OCI-LY3 (cell line): ENCODE data around the gene ORAI3.

Experiments
- H2AFZ ChIP-seq: fragments of 200-600, 300-600 bp; shearing (Covaris generic); 2 replicates; pipeline ENCODE4 v1.6.0; 2014; ENCODE audit warnings: antibody characterized with exemption, low read depth, low read length
- H3K27ac ChIP-seq: fragments of 200-600, 300-600 bp; sonication (generic); 2 replicates; pipeline ENCODE4 v1.5.1; 2014; ENCODE audit warnings: mild to moderate bottlenecking, low read length, moderate library complexity, mixed read lengths
- H3K27me3 ChIP-seq: fragments of 200-600, 300-600 bp; sonication (generic); 2 replicates; pipeline ENCODE4 v1.6.1; 2014; ENCODE audit warnings: low read depth, low read length, mixed read lengths
- H3K36me3 ChIP-seq: fragments of 200-600, 300-600 bp; sonication (generic); replicated peaks from 2 replicates; pipeline ENCODE3; 2014; ENCODE audit warnings: low read depth, low read length, mixed read lengths
- H3K4me1 ChIP-seq: fragments of 300-600, 200-600 bp; sonication (generic); 2 replicates; pipeline ENCODE4 v1.6.1; 2014; ENCODE audit warnings: low read length, mixed read lengths
- H3K4me2 ChIP-seq: fragments of 200-600, 300-600 bp; sonication (generic); 2 replicates; pipeline ENCODE4 v1.6.1; 2014; ENCODE audit warnings: low read length, mixed read lengths
- H3K4me3 ChIP-seq: fragments of 300-600, 200-600 bp; sonication (generic); 2 replicates; pipeline ENCODE4 v1.5.1; 2014; ENCODE audit warnings: antibody characterized with exemption, mild to moderate bottlenecking, low read length, moderate library complexity
- H3K79me2 ChIP-seq: fragments of 300-600, 200-600 bp; shearing (Covaris generic); 2 replicates; pipeline ENCODE4 v1.6.1; 2014; ENCODE audit warnings: mild to moderate bottlenecking, low read length, mixed read lengths
- H3K9ac ChIP-seq: fragments of 300-600, 200-600 bp; shearing (Covaris generic); 2 replicates; pipeline ENCODE4 v1.6.0; 2014; ENCODE audit warnings: mild to moderate bottlenecking, low read length, moderate library complexity
- H3K9me3 ChIP-seq: fragments of 200-600, 300-600 bp; shearing (Covaris generic); 2 replicates; pipeline ENCODE4 v1.6.1; 2014; ENCODE audit warnings: low read length, mixed read lengths; ENCODE audit not compliant: insufficient read depth
- H4K20me1 ChIP-seq: fragments of 200-600, 300-600 bp; sonication (generic); 2 replicates; pipeline ENCODE4 v1.6.1; 2016; ENCODE audit warnings: low read length, mixed read lengths; ENCODE audit not compliant: insufficient read depth
- EZH2phosphoT487 ChIP-seq: fragments of 200-600 bp; shearing (Covaris generic); IDR thresholded peaks from 2 replicates; pipeline ENCODE4 v1.6.1; 2018; ENCODE audit warnings: antibody characterized with exemption, mixed run types, low read depth
- TF ChIP-seq, protein P1 (sequence below): fragments of 200-600, 300-600 bp; sonication (generic); IDR thresholded peaks from 2 replicates; pipeline ENCODE4 v1.5.1; 2014; ENCODE audit warnings: antibody characterized with exemption, low read length, low read depth

ORAI3 gene

DNA sequence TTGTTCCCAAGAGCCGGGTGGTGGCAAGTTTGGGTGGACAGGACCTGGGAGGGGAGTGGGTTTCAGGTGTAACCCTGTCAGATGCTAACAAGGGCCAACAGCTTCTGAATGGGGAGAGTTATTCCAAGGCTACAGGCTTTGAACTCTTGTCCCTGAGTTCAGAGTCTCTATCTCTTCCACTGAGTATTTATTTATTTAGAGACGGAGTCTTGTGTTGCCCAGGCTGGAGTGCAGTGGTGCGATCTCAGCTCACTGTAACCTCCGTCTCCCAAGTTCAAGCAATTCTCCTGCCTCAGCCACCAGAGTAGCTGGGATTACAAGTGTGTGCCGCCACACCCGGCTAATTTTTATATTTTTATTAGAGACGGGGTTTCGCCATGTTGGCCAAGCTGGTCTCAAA, 6.1 kb downstream of the ORAI3 start:
- Histone ChIP-seq H3K27ac (no peak overlapping the region), H2AFZ (no peak overlapping the region), H3K9me3 (no peaks in the 10 kb centered on the region), H3K27me3 (no peaks in the 10 kb centered on the region), H3K79me2 (peaks cover 37% of the 10 kb centered on the region), H4K20me1 (peaks cover 14% of the 10 kb centered on the region), H3K4me3 (no peak overlapping the region), H3K36me3 (peaks cover 13% of the 10 kb centered on the region), H3K9ac (no peak overlapping the region), H3K4me2 (no peak overlapping the region), H3K4me1 (peaks cover 24% of the 10 kb centered on the region)
- TF ChIP-seq, protein P1, sequence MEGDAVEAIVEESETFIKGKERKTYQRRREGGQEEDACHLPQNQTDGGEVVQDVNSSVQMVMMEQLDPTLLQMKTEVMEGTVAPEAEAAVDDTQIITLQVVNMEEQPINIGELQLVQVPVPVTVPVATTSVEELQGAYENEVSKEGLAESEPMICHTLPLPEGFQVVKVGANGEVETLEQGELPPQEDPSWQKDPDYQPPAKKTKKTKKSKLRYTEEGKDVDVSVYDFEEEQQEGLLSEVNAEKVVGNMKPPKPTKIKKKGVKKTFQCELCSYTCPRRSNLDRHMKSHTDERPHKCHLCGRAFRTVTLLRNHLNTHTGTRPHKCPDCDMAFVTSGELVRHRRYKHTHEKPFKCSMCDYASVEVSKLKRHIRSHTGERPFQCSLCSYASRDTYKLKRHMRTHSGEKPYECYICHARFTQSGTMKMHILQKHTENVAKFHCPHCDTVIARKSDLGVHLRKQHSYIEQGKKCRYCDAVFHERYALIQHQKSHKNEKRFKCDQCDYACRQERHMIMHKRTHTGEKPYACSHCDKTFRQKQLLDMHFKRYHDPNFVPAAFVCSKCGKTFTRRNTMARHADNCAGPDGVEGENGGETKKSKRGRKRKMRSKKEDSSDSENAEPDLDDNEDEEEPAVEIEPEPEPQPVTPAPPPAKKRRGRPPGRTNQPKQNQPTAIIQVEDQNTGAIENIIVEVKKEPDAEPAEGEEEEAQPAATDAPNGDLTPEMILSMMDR, result no peak
- TF ChIP-seq EZH2phosphoT487, result no peak

DNA sequence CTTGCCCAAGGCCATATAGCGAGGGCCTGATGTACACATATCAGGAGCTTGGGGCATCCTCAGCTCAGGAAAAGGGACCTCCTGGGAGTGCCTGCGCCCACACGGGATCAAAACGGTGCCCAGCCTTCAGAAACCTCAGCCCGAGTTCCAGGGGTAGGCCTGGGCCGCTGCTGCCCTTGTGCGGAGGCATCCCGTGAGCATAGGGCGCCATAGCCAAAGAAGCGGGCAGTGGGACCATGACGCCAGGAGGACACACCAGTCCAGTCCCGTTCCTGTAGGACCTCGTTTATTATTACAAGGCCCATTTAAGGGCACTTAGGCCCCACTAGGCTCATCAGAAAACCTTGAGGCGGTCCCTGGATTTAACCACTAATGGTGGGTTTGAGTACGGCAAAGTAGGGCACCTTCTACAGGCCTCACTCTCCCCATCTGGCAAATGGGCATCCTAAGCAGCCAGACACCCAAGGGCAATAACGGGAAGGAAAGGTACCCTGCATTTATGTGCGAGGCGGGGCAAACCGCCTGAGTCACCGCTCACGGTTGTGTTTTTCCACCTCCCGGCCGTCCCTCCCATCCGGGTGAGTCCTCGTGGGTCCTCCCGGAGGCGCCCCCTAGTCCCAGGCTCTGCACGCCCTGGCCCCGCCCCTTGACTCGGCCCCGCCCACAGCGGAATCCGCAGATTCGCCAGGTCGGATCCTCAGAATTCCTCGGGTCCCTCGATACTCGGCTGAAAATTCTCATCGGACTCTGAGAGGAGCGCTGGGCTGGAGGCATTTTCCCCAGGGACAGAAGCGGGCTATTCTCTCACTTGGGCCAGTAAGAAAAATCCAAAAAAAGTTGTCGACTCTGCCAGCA, 8.0 kb downstream of the ORAI3 start:
- H3K4me1 ChIP-seq, result peaks cover 16% of the 10 kb centered on the region
- H3K9me3 ChIP-seq, result no peaks in the 10 kb centered on the region
- peaks cover 7% of the 10 kb centered on the region; the same call in 1 of the 2 replicates for H4K20me1 ChIP-seq
- H3K36me3 ChIP-seq, result peaks cover 24% of the 10 kb centered on the region
- H3K27ac ChIP-seq, result peak overlapping the region; percentile 92
- H2AFZ ChIP-seq, result peak overlapping the region; percentile 100
- TF ChIP-seq EZH2phosphoT487, result no peak
- TF ChIP-seq, protein P1, result peak; percentile 40
- peaks cover 28% of the 10 kb centered on the region for H3K79me2 ChIP-seq
- H3K27me3 ChIP-seq, result no peaks in the 10 kb centered on the region
- peak overlapping the region; percentile 88 for H3K4me2 ChIP-seq
- peak overlapping the region; percentile 96 for H3K4me3 ChIP-seq
- H3K9ac ChIP-seq, result peak overlapping the region; percentile 100

DNA sequence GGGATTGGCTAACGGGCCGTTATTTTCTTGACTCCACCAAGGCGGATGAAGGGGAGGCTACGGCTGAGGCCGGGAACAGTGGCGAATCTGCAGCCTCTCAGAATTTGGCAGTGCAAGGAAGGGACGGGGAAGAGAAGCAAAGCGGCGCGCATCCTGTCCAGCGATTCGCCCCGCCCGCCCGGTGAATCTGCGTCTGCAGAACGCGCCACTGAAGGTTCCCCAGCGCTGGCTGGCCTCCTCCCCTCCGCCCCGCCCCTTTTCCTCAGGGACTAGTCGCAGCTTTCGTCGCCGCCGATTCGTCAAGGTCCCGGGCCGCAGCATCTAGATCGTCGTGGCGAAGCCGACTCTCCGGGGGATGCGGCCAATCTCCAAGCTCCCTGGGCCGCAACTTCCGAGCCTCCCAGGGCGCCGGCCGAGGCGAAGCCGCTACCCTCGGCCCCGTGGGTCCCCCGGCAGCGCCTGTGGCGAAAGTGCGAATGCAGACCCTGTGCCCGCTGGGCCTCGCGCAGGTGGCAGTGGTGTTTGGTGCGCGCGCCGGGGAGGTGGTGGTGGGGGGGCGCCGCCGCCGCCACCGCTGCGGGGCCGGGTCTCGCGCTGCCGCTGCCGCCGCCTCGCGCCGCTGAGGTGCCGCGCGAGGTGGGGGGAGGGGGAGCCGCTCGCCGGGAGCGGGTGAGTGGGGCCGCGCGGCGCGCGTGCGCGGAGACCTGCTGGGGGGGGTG, 8.7 kb downstream of the ORAI3 start, which contains the start of gene SETD1A:
Gene SETD1A, plus strand, starts transcription at position 299 of the 719 bp plus-strand sequence. CDS start 978 bp downstream, outside the sequence.
- TF ChIP-seq EZH2phosphoT487, result no peak
- TF ChIP-seq, protein P1, result no peak
- peaks cover 7% of the 10 kb centered on the region; the same call in 1 of the 2 replicates for H4K20me1 ChIP-seq
- peak within 1 kb of the TSS; percentile 100 for H2AFZ ChIP-seq
- peak within 1 kb of the TSS; percentile 99 for H3K4me2 ChIP-seq
- peak within 1 kb of the TSS; percentile 96 for H3K4me3 ChIP-seq
- peak within 1 kb of the TSS; percentile 100 for H3K9ac ChIP-seq
- H3K9me3 ChIP-seq, result no peaks in the 10 kb centered on the region
- peak within 1 kb of the TSS; percentile 92 for H3K27ac ChIP-seq
- H3K4me1 ChIP-seq, result peaks cover 16% of the 10 kb centered on the region
- H3K79me2 ChIP-seq, result peaks cover 28% of the 10 kb centered on the region
- H3K27me3 ChIP-seq, result no peaks in the 10 kb centered on the region
- H3K36me3 ChIP-seq, result peaks cover 25% of the 10 kb centered on the region
